ENCODE results near the gene SPAG6.

SPAG6 gene

DNA sequence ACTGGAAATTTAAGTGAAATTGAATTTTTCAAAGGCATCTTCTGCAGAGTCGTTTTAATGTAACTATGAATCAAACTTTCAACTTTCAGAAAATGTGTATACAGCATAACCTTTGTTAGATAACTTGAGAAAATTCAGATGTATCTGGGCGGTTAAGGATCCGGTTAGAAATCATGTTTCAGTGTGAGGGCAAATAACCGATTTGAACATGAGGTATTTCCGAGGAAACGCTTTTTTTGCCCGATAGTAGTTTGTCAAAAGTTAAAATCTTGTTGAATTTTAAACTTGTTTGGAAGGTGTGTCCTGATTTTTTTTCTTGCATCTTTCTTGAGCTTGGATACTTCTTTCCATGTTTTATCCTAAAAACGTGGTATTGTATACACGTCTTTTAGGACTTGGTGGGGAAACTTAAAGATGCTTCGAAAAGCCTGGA lies 25.7 kb upstream of the SPAG6 start:
- no peaks in the 10 kb centered on the region for H3K36me3 ChIP-seq (ENCODE audit: control insufficient read depth in 2 of 2, insufficient read depth in 1 of 2, low read length in 2 of 2)
- no peaks in the 10 kb centered on the region for H3K9me3 ChIP-seq (ENCODE audit: control insufficient read depth, insufficient read depth, low read depth, low read length)
- peaks cover 23% of the 10 kb centered on the region for H3K4me1 ChIP-seq (ENCODE audit: control insufficient read depth, insufficient read depth, low read length)
- CTCF ChIA-PET, result interaction anchor here (0.7 to 1.0 kb wide), 2 partner anchors 21 to 31 kb away, joined by 3 read pairs; no protein-coding TSS in a partner anchor
- POLR2A ChIA-PET, result interaction anchor here (1.1 kb wide), 1 partner anchor 21 kb away, joined by 4 read pairs; no protein-coding TSS in a partner anchor
- H3K4me3 ChIP-seq (ENCODE audit: low read depth, low read length), result no peak overlapping the region
- no peak overlapping the region for H3K27ac ChIP-seq (ENCODE audit: extremely low read depth, low read depth, low read length)
- TF ChIP-seq, protein P1, sequence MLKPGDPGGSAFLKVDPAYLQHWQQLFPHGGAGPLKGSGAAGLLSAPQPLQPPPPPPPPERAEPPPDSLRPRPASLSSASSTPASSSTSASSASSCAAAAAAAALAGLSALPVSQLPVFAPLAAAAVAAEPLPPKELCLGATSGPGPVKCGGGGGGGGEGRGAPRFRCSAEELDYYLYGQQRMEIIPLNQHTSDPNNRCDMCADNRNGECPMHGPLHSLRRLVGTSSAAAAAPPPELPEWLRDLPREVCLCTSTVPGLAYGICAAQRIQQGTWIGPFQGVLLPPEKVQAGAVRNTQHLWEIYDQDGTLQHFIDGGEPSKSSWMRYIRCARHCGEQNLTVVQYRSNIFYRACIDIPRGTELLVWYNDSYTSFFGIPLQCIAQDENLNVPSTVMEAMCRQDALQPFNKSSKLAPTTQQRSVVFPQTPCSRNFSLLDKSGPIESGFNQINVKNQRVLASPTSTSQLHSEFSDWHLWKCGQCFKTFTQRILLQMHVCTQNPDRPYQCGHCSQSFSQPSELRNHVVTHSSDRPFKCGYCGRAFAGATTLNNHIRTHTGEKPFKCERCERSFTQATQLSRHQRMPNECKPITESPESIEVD (tag by site-specific recombination; IDR thresholded peaks at IDR 0.05), result 0 out of 2 replicates have a peak, but pooled peaks have one; percentile 18
- no peak for TF ChIP-seq ZFP37 (tag by site-specific recombination; IDR thresholded peaks at IDR 0.05)
- no peak for TF ChIP-seq ZNF311 (tag by site-specific recombination; IDR thresholded peaks at IDR 0.05; ENCODE audit: borderline replicate concordance)
- TF ChIP-seq, protein P2, sequence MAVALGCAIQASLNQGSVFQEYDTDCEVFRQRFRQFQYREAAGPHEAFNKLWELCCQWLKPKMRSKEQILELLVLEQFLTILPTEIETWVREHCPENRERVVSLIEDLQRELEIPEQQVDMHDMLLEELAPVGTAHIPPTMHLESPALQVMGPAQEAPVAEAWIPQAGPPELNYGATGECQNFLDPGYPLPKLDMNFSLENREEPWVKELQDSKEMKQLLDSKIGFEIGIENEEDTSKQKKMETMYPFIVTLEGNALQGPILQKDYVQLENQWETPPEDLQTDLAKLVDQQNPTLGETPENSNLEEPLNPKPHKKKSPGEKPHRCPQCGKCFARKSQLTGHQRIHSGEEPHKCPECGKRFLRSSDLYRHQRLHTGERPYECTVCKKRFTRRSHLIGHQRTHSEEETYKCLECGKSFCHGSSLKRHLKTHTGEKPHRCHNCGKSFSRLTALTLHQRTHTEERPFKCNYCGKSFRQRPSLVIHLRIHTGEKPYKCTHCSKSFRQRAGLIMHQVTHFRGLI (tag by site-specific recombination; IDR thresholded peaks at IDR 0.05), result no peak
- TF ChIP-seq YY2 (tag by site-specific recombination; IDR thresholded peaks at IDR 0.05), result no peak
- TF ChIP-seq ZNF274 (IDR thresholded peaks at IDR 0.05; ENCODE audit: low read length), result no peak
- TF ChIP-seq ZNF274 (tag by site-specific recombination; IDR thresholded peaks at IDR 0.05; ENCODE audit: borderline replicate concordance), result no peak
- TF ChIP-seq KLF9 (tag by site-specific recombination; IDR thresholded peaks at IDR 0.05; ENCODE audit: low read depth), result no peak
- TF ChIP-seq ZNF335 (tag by site-specific recombination; conservative IDR thresholded peaks at IDR 0.05), result peak; percentile 45; the same call in 1 of the 2 replicates
- TF ChIP-seq, protein P3, sequence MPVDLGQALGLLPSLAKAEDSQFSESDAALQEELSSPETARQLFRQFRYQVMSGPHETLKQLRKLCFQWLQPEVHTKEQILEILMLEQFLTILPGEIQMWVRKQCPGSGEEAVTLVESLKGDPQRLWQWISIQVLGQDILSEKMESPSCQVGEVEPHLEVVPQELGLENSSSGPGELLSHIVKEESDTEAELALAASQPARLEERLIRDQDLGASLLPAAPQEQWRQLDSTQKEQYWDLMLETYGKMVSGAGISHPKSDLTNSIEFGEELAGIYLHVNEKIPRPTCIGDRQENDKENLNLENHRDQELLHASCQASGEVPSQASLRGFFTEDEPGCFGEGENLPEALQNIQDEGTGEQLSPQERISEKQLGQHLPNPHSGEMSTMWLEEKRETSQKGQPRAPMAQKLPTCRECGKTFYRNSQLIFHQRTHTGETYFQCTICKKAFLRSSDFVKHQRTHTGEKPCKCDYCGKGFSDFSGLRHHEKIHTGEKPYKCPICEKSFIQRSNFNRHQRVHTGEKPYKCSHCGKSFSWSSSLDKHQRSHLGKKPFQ (tag by site-specific recombination; IDR thresholded peaks at IDR 0.05), result no peak
- TF ChIP-seq, protein P4, sequence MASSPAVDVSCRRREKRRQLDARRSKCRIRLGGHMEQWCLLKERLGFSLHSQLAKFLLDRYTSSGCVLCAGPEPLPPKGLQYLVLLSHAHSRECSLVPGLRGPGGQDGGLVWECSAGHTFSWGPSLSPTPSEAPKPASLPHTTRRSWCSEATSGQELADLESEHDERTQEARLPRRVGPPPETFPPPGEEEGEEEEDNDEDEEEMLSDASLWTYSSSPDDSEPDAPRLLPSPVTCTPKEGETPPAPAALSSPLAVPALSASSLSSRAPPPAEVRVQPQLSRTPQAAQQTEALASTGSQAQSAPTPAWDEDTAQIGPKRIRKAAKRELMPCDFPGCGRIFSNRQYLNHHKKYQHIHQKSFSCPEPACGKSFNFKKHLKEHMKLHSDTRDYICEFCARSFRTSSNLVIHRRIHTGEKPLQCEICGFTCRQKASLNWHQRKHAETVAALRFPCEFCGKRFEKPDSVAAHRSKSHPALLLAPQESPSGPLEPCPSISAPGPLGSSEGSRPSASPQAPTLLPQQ (tag by site-specific recombination; IDR thresholded peaks at IDR 0.05), result no peak
- TF ChIP-seq RBAK (tag by site-specific recombination; IDR thresholded peaks at IDR 0.05), result no peak
- no peak for TF ChIP-seq ZNF473 (tag by site-specific recombination; IDR thresholded peaks at IDR 0.05)
- no peak for TF ChIP-seq ZNF654 (tag by site-specific recombination; IDR thresholded peaks at IDR 0.05; ENCODE audit: low read depth)
- TF ChIP-seq ZSCAN23 (tag by site-specific recombination; IDR thresholded peaks at IDR 0.05), result no peak
- TF ChIP-seq ZNF785 (tag by site-specific recombination; IDR thresholded peaks at IDR 0.05), result no peak
- TF ChIP-seq ZNF555 (tag by site-specific recombination; conservative IDR thresholded peaks at IDR 0.05), result no peak

DNA sequence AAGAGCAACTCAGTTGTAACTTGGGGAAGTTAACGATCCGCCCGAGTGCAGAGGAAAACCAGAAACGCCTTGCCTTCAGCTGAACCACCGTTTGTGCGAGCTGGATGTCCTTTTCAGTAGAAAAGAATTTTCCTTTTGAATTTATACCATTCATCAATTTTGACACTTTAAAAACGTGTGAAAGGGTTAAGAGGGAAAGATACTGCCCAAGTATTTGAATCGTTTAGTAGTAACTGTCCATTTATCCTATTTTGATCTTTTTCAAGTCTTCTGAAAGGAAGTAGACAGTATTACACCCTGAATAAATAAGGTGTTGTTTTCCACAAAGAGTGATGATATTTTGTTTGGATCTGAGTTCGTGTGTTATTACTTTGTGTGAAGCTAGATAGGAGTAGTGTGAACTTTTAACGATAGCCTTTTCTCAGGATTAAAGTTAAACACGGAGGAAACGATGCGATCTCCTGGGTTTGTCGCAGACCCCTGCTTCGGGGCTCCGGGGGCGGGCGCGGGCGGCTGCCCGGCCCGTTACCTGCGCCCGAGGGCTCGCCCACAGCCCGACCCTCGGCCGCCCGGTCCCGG lies 25.2 kb upstream of the SPAG6 start:
- Histone ChIP-seq H3K4me3 (ENCODE audit: low read depth, low read length) (peak overlapping the region; percentile 81), H3K9me3 (ENCODE audit: control insufficient read depth, insufficient read depth, low read depth, low read length) (no peaks in the 10 kb centered on the region), H3K36me3 (ENCODE audit: control insufficient read depth in 2 of 2, insufficient read depth in 1 of 2, low read length in 2 of 2) (no peaks in the 10 kb centered on the region), H3K4me1 (ENCODE audit: control insufficient read depth, insufficient read depth, low read length) (peaks cover 24% of the 10 kb centered on the region), H3K27ac (ENCODE audit: extremely low read depth, low read depth, low read length) (peak overlapping the region; percentile 73)
- ChIA-PET CTCF (interaction anchor here (0.7 to 1.0 kb wide), 2 partner anchors 20 to 32 kb away, joined by 3 read pairs; no protein-coding TSS in a partner anchor), POLR2A (interaction anchor here (1.1 kb wide), 1 partner anchor 21 kb away, joined by 4 read pairs; no protein-coding TSS in a partner anchor)
- TF ChIP-seq, protein P5, sequence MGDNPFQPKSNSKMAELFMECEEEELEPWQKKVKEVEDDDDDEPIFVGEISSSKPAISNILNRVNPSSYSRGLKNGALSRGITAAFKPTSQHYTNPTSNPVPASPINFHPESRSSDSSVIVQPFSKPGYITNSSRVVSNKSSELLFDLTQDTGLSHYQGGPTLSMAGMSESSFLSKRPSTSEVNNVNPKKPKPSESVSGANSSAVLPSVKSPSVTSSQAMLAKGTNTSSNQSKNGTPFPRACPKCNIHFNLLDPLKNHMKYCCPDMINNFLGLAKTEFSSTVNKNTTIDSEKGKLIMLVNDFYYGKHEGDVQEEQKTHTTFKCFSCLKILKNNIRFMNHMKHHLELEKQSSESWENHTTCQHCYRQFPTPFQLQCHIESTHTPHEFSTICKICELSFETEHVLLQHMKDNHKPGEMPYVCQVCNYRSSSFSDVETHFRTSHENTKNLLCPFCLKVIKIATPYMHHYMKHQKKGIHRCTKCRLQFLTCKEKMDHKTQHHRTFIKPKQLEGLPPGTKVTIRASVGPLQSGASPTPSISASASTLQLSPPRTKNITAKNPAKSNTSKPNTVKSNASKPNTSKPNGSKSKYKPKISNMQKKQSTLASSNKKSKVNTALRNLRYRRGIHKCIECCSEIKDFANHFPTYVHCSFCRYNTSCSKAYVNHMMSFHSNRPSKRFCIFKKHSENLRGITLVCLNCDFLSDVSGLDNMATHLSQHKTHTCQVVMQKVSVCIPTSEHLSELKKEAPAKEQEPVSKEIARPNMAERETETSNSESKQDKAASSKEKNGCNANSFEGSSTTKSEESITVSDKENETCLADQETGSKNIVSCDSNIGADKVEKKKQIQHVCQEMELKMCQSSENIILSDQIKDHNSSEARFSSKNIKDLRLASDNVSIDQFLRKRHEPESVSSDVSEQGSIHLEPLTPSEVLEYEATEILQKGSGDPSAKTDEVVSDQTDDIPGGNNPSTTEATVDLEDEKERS (tag by site-specific recombination; IDR thresholded peaks at IDR 0.05), result no peak
- TF ChIP-seq ZNF23 (tag by site-specific recombination; IDR thresholded peaks at IDR 0.05; ENCODE audit: borderline replicate concordance), result no peak
- TF ChIP-seq, protein P6, sequence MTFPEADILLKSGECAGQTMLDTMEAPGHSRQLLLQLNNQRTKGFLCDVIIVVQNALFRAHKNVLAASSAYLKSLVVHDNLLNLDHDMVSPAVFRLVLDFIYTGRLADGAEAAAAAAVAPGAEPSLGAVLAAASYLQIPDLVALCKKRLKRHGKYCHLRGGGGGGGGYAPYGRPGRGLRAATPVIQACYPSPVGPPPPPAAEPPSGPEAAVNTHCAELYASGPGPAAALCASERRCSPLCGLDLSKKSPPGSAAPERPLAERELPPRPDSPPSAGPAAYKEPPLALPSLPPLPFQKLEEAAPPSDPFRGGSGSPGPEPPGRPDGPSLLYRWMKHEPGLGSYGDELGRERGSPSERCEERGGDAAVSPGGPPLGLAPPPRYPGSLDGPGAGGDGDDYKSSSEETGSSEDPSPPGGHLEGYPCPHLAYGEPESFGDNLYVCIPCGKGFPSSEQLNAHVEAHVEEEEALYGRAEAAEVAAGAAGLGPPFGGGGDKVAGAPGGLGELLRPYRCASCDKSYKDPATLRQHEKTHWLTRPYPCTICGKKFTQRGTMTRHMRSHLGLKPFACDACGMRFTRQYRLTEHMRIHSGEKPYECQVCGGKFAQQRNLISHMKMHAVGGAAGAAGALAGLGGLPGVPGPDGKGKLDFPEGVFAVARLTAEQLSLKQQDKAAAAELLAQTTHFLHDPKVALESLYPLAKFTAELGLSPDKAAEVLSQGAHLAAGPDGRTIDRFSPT (tag by site-specific recombination; IDR thresholded peaks at IDR 0.05), result no peak
- TF ChIP-seq, protein P7, sequence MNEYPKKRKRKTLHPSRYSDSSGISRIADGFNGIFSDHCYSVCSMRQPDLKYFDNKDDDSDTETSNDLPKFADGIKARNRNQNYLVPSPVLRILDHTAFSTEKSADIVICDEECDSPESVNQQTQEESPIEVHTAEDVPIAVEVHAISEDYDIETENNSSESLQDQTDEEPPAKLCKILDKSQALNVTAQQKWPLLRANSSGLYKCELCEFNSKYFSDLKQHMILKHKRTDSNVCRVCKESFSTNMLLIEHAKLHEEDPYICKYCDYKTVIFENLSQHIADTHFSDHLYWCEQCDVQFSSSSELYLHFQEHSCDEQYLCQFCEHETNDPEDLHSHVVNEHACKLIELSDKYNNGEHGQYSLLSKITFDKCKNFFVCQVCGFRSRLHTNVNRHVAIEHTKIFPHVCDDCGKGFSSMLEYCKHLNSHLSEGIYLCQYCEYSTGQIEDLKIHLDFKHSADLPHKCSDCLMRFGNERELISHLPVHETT (tag by site-specific recombination; IDR thresholded peaks at IDR 0.05), result no peak

Data from HEK293 (cell line).